Inflammatory macrophage (primary cell): ENCODE measurements around the gene LGALS3BP.
"Not testable (repeated sequence)": the region's sequence is repeated elsewhere in the genome, so short reads cannot be mapped to it uniquely, and the experiment has no call there.

Experiments used
- DNase-seq, 2 donors: peaks; one replicate each; pipeline ENCODE4 v3.0.0-alpha.2; 2020 to 2022
- total RNA-seq, 18 experiments: gene quantifications; one replicate each; lab custom pipeline; 2026; ENCODE audit warnings: mixed read lengths in 6 of 18, inconsistent platforms in 2 of 18; lab: John Stamatoyannopoulos, UW

LGALS3BP gene
- 14.5 to 77.7 (median 34.0) reads per million in 18 experiments for total RNA-seq

GRCh38 chr17:78979780-78980623 is at the start of gene LGALS3BP:
Gene LGALS3BP (minus strand): TSS chr17:78979923. CDS start chr17:78977191, 2,732 bp downstream.
- DNase-seq, result peak; percentile 10 to 13

GRCh38 chr17:79028496-79029326 is 49.0 kb upstream of the LGALS3BP start:
- no peak for DNase-seq

- DNase-seq, result no peak
Measured at GRCh38 chr17:79027925-79028491, 48.3 kb upstream of the LGALS3BP start.

- DNase-seq, result no peak
Measured at GRCh38 chr17:79027274-79027924, 47.7 kb upstream of the LGALS3BP start.

- DNase-seq, result no peak
Measured at GRCh38 chr17:79026376-79027273, 46.9 kb upstream of the LGALS3BP start.

GRCh38 chr17:79024901-79025737 is 45.4 kb upstream of the LGALS3BP start:
- DNase-seq, result no peak

- DNase-seq, result peak in 1 of 2 donors; percentile 4
Measured at GRCh38 chr17:79023886-79024771, 44.4 kb upstream of the LGALS3BP start, which contains the start of gene C1QTNF1. Gene C1QTNF1 (plus strand): TSS chr17:79024169. CDS start chr17:79043969, 19,800 bp downstream.

GRCh38 chr17:79023180-79023705 is 43.5 kb upstream of the LGALS3BP start:
- DNase-seq, result no peak

GRCh38 chr17:79022507-79022991 is 42.8 kb upstream of the LGALS3BP start:
- no peak for DNase-seq

- not testable (repeated sequence) for DNase-seq
Measured at GRCh38 chr17:79021929-79022328, 42.2 kb upstream of the LGALS3BP start.

- DNase-seq, result no peak
Measured at GRCh38 chr17:79020631-79021301, 41.0 kb upstream of the LGALS3BP start.

GRCh38 chr17:79019632-79020584 is 40.2 kb upstream of the LGALS3BP start:
- peak; percentile 75 to 77 for DNase-seq

- DNase-seq, result no peak
Measured at GRCh38 chr17:79019261-79019631, 39.5 kb upstream of the LGALS3BP start.

- no peak for DNase-seq
Measured at GRCh38 chr17:79018370-79018695, 38.6 kb upstream of the LGALS3BP start.

GRCh38 chr17:79017546-79018369 is 38.0 kb upstream of the LGALS3BP start:
- no peak for DNase-seq

- DNase-seq, result no peak
Measured at GRCh38 chr17:79014158-79014758, 34.5 kb upstream of the LGALS3BP start.
